Suppressor macrophage treated with lipopolysaccharide for 1 hour (primary cell): ENCODE data around the gene PGM1.
"Not testable (repeated sequence)": the region's sequence is repeated elsewhere in the genome, so short reads cannot be mapped to it uniquely, and the experiment has no call there.

Experiments
- DNase-seq, 3 donors: peaks; one replicate each; pipeline ENCODE4 v3.0.0-alpha.2; 2020 to 2022

Gene PGM1

GRCh38 chr1:63593303-63593885 lies at the start of gene PGM1:
PGM1 (plus strand) TSS chr1:63593411; CDS start chr1:63593489, 78 bp downstream.
- DNase-seq: peak; percentile 74 to 89 (median 74)

DNA sequence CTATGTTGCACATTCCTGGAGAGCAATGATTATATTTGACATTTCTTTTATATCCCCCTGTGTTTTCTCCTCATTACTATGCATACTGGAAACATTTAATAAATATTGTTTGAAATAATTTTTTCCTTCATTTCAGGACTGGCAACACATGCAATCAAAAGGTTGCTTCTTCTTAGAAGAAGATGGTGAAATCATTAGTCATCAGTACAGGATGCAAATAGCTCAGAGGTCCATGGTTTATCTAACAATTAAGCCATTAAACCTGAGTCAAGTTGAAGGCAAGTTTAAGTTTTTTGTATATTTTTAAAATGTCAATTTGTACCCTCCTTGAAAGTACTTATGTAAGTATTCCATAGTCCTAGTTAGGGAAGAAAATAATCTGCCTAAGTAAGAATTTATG lies 47.4 kb upstream of the PGM1 start:
- DNase-seq: peak in 1 of 3 donors; percentile 21

GRCh38 chr1:63547621-63548294 lies 45.5 kb upstream of the PGM1 start:
- no peak for DNase-seq

DNA sequence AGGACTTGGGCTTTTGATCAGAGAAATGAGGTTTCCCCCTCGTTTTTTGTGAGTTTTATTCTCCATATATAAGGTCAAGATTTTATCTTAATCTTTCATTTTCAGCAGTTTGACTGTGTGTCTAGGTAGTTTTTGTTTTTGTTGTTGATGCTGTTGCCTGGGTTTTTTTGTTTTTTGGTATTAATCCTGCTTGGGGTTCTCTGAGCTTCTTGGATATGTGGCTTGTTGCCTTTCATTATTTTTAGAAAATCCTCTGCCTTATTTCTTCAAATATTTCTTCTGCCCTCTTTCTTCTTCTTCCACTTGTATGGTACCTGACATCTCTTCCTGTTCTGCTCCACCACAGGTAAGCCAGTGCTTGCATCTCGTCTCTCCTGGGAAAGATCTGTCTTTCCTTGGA lies 44.9 kb upstream of the PGM1 start:
- no peak for DNase-seq

- DNase-seq: no peak
Measured at GRCh38 chr1:63548877-63549276, 44.3 kb upstream of the PGM1 start.

GRCh38 chr1:63555480-63555879 lies 37.7 kb upstream of the PGM1 start:
- DNase-seq: no peak

GRCh38 chr1:63557365-63557987 lies 35.7 kb upstream of the PGM1 start:
- peak; percentile 52 to 67 (median 61) for DNase-seq

GRCh38 chr1:63559357-63559756 lies 33.9 kb upstream of the PGM1 start:
- no peak for DNase-seq

- DNase-seq: no peak
Measured at GRCh38 chr1:63563745-63564144, 29.5 kb upstream of the PGM1 start.

GRCh38 chr1:63569068-63569467 lies 24.1 kb upstream of the PGM1 start:
- no peak for DNase-seq

- no peak for DNase-seq
Measured at GRCh38 chr1:63569640-63570316, 23.4 kb upstream of the PGM1 start.

DNA sequence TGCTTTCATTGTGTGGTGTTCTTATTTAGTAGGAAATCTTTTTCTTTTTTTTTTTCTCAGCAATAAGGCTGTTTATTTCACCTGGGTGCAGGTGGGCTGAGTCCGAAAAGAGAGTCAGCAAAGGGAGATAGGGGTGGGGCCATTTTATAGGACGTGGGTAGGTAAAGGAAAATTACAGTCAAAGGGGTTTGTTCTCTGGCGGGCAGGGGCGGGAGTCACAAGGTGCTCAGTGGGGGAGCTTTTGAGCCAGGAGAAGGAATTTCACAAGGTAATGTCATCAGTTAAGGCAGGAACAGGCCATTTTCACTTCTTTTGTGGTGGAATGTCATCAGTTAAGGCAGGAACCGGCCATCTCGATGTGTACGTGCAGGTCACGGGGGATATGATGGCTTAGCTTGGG lies 20.5 kb upstream of the PGM1 start:
- DNase-seq: not testable (repeated sequence)

- DNase-seq: not testable (repeated sequence)
Measured at GRCh38 chr1:63574203-63574796, 18.9 kb upstream of the PGM1 start.

GRCh38 chr1:63575340-63575826 lies 17.8 kb upstream of the PGM1 start:
- peak; percentile 51 to 69 (median 66) for DNase-seq

DNA sequence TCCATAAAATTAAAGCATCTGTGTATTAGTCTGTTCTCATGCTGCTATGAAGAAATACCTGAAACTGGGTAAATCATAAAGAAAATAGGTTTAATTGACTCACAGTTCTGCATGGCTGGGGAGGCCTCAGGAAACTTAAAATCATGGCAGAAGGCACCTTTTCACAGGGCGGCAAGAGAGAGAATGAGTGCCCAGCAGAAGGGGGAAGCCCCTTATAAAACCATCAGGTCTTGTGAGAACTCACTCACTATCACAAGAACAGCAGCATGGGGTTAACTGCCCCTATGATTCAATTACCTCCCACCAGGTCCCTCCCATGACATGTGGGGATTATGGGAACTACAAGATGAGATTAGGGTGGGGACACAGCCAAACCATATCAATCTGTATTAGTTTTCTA lies 6.9 kb upstream of the PGM1 start:
- DNase-seq: peak in 1 of 3 donors; percentile 3

DNA sequence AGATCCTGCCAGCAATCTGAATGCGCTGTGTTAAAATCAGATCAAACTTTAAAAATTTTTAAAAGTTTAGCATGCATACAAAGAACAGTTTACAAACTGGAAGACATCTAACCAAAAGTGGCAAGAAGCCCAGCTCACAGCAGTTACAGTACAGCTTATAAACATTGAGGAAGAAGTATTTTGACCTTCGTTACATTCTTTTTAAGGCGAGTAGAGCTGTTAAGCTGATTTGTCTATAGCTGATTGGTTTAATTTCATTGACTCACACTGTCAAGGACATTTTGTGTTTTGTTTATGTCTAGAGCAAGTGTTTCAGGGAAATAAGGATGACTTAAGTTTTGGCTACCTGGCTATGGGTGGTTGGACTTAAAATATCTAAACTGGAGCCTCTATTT lies 3.0 kb upstream of the PGM1 start:
- DNase-seq: no peak

GRCh38 chr1:63592536-63593302 lies 492 bp upstream of the PGM1 start:
- peak; percentile 20 to 39 (median 25) for DNase-seq

DNA sequence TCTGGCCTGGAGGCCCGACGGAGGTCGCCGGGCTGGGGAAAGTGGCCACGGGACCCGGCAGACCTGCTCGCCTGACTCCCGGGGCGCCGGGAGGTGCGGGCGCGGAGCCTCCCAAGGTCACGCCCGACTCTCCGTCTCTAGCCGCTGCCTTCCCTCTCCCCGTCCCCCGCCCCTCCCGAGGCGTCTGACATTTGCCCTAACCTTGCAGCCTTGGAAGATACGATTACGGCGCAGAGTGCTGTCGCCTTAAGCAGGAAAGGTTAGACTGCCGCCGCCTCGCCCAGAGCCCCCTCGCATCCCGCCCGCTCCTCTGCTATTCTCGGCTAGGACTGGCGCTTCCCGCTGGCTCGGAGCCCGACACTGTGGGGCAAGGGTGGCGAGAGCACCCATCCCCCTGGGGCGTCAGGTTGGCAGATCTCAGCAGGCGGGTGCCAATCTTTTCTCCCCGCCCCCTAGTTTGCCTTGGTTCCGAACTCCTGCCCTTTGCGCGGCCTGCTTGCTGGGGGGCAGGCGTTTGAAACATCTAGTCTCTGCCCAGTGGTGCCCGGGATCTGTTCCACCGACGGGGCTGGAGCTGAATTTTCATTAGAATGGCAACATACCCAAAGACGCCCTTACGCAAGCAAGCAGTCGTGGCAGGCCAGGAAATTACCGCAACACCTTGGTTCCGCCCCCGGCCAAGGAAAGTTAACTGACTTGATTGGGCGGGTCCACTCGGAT lies 835 bp downstream of the PGM1 start:
- DNase-seq: peak; percentile 29 to 56 (median 52)

DNA sequence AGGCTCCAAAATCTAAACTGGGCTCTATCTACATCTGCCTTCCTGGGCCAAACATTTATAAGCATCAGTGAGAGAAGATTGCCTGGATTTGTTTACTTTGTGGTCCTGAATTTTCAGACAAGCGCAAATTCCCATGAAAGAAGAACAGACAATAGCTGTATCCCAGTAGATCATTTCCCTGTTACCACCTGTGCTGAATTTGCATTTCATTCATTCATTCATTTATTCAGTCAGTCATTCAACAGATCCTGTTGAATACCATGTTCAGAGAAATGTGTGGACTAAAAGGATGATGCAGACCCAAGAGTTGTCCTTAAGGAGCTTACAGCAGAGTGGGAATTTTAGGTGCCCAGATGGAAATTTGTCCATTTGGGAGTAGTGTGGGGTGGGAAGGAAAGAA lies 2.2 kb downstream of the PGM1 start:
- DNase-seq: no peak

- DNase-seq: no peak
Measured at GRCh38 chr1:63599799-63600198, 6.6 kb downstream of the PGM1 start.

- DNase-seq: no peak
Measured at GRCh38 chr1:63600248-63600647, 7.0 kb downstream of the PGM1 start.

DNA sequence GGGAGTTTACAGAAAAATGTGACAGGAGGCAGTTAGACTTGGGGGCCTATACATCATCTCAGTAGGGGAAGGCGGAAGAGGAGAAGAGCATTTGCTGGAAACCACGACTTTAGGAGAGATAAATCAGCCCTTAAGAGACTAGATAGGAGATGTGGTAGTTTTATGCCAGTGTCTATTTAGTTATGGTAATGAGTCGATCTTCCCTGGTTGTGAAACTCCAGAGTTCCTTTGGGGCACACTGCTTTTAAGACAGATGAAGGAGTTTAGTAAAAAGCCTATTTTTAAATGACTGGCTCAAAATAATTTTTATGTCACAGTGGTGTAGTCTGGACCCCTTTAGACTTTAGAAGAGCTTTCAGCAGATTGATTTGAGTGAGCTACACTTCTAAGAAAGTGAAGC lies 7.8 kb downstream of the PGM1 start:
- DNase-seq: no peak
